Measurements from ENCODE around the gene ADGRG2.

The ADGRG2 gene

GRCh38 chrX:19028560-19028959 lies 93.7 kb downstream of the ADGRG2 start:
- ATAC-seq, result no peak
- TF ChIP-seq TOX (CRISPR knock-in tag; IDR thresholded peaks at IDR 0.05; ENCODE audit: borderline replicate concordance), result no peak
- TF ChIP-seq ZC3H10 (CRISPR knock-in tag; IDR thresholded peaks at IDR 0.05), result no peak
- no peak for TF ChIP-seq ISL1 (CRISPR knock-in tag; IDR thresholded peaks at IDR 0.05)
- no peak for TF ChIP-seq ESRRG (CRISPR knock-in tag; IDR thresholded peaks at IDR 0.05)
- no peak for TF ChIP-seq PPARA (CRISPR knock-in tag; IDR thresholded peaks at IDR 0.05; ENCODE audit: borderline replicate concordance)
- TF ChIP-seq ZNF70 (CRISPR knock-in tag; IDR thresholded peaks at IDR 0.05), result no peak
- TF ChIP-seq CREB5 (CRISPR knock-in tag; IDR thresholded peaks at IDR 0.05; ENCODE audit: low read depth), result no peak
- no peak for TF ChIP-seq PATZ1 (CRISPR knock-in tag; IDR thresholded peaks at IDR 0.05; ENCODE audit: borderline replicate concordance)
- TF ChIP-seq GLIS3 (CRISPR knock-in tag; IDR thresholded peaks at IDR 0.05), result no peak
- TF ChIP-seq ZNF565 (CRISPR knock-in tag; conservative IDR thresholded peaks at IDR 0.05; ENCODE audit: low read depth), result no peak
- TF ChIP-seq ZFP3 (CRISPR knock-in tag; IDR thresholded peaks at IDR 0.05), result no peak
- TF ChIP-seq BACH2 (CRISPR knock-in tag; IDR thresholded peaks at IDR 0.05; ENCODE audit: borderline replicate concordance), result no peak
- TF ChIP-seq POU6F1 (CRISPR knock-in tag; IDR thresholded peaks at IDR 0.05; ENCODE audit: borderline replicate concordance, low read depth), result no peak
- no peak for TF ChIP-seq ARNTL (CRISPR knock-in tag; IDR thresholded peaks at IDR 0.05; ENCODE audit: borderline replicate concordance, low read depth)
- no peak for TF ChIP-seq ZNF8 (CRISPR knock-in tag; IDR thresholded peaks at IDR 0.05)

GRCh38 chrX:19024366-19024765 lies 97.9 kb downstream of the ADGRG2 start:
- no peak for ATAC-seq

More at GRCh38 chrX:19024366-19024765, 97.9 kb downstream of the ADGRG2 start:
- TF ChIP-seq PATZ1 (CRISPR knock-in tag; IDR thresholded peaks at IDR 0.05; ENCODE audit: borderline replicate concordance) (no peak), CREB5 (CRISPR knock-in tag; IDR thresholded peaks at IDR 0.05; ENCODE audit: low read depth) (no peak), SNAI2 (CRISPR knock-in tag; IDR thresholded peaks at IDR 0.05) (no peak), ISL1 (CRISPR knock-in tag; IDR thresholded peaks at IDR 0.05) (no peak), CSRNP3 (CRISPR knock-in tag; IDR thresholded peaks at IDR 0.05) (no peak), PPARA (CRISPR knock-in tag; IDR thresholded peaks at IDR 0.05; ENCODE audit: borderline replicate concordance) (no peak), RARB (CRISPR knock-in tag; IDR thresholded peaks at IDR 0.05) (no peak), ZNF565 (CRISPR knock-in tag; conservative IDR thresholded peaks at IDR 0.05; ENCODE audit: low read depth) (no peak), ZFP3 (CRISPR knock-in tag; IDR thresholded peaks at IDR 0.05) (no peak)

All from SK-N-SH treated with all-trans-retinoic acid at 6 μM for 48 hours (cell line).